HepG2 (cell line): Measurements from ENCODE around the gene TK2. TPM values are rescaled to one million over a fixed set of nuclear protein-coding genes. Genes with fewer than 3 reads are reported as not detected.

Experiments used
- ATF6 ChIP-seq: sonication (generic); formaldehyde crosslinking; conservative IDR thresholded peaks from 2 replicates; pipeline ENCODE4 v1.4.0; 2020; ENCODE audit warnings: missing genetic modification reagents
- GMEB2 ChIP-seq: IDR thresholded peaks from 2 replicates; pipeline ENCODE4 v1.6.1; 2016; ENCODE audit warnings: missing biosample characterization, missing genetic modification reagents, low read depth
- JUND ChIP-seq: sonication (generic); formaldehyde crosslinking; IDR thresholded peaks from 2 replicates; pipeline ENCODE4 v1.8.0; 2022; ENCODE audit warnings: mild to moderate bottlenecking, missing genetic modification reagents
- MAF1 ChIP-seq: sonication (generic); formaldehyde crosslinking; IDR thresholded peaks from 2 replicates; pipeline ENCODE4 v1.5.0; 2020; ENCODE audit warnings: missing genetic modification reagents, borderline replicate concordance
- MATR3 ChIP-seq: sonication (generic); formaldehyde crosslinking; IDR thresholded peaks from 2 replicates; pipeline ENCODE4 v1.4.0; 2020; ENCODE audit warnings: missing genetic modification reagents
- MNT ChIP-seq: fragments of 450-650 bp; IDR thresholded peaks from 2 replicates; pipeline ENCODE4 v1.6.1; 2016
- PAXIP1 ChIP-seq: sonication (generic); formaldehyde crosslinking; conservative IDR thresholded peaks from 2 replicates; pipeline ENCODE4 v1.4.0; 2020; ENCODE audit warnings: mild to moderate bottlenecking, missing genetic modification reagents, moderate library complexity
- PRMT3 ChIP-seq: sonication (generic); formaldehyde crosslinking; IDR thresholded peaks from 2 replicates; pipeline ENCODE4 v1.8.1; 2022; ENCODE audit warnings: low read depth, mild to moderate bottlenecking, moderate library complexity, missing genetic modification reagents, borderline replicate concordance
- THAP8 ChIP-seq: sonication (generic); formaldehyde crosslinking; IDR thresholded peaks from 2 replicates; pipeline ENCODE4 v1.5.1; 2020; ENCODE audit warnings: missing genetic modification reagents, mild to moderate bottlenecking, borderline replicate concordance
- ZBTB38 ChIP-seq: sonication (generic); formaldehyde crosslinking; IDR thresholded peaks from 2 replicates; pipeline ENCODE4 v1.5.1; 2020; ENCODE audit warnings: mild to moderate bottlenecking, missing genetic modification reagents
- ZKSCAN8 ChIP-seq: IDR thresholded peaks from 2 replicates; pipeline ENCODE4 v1.6.1; 2016; ENCODE audit warnings: borderline replicate concordance, missing genetic modification reagents, missing compliant biosample characterization
- ZNF160 ChIP-seq: sonication (generic); formaldehyde crosslinking; IDR thresholded peaks from 2 replicates; pipeline ENCODE4 v1.8.0; 2022; ENCODE audit warnings: mild to moderate bottlenecking, inconsistent platforms, missing genetic modification reagents
- ZNF317 ChIP-seq: sonication (generic); formaldehyde crosslinking; IDR thresholded peaks from 2 replicates; pipeline ENCODE4 v1.5.0; 2020; ENCODE audit warnings: mild to moderate bottlenecking, missing genetic modification reagents
- ZNF333 ChIP-seq: sonication (generic); formaldehyde crosslinking; IDR thresholded peaks from 2 replicates; pipeline ENCODE4 v1.4.0; 2020; ENCODE audit warnings: mild to moderate bottlenecking, missing genetic modification reagents, borderline replicate concordance
- ZNF512 ChIP-seq: sonication (generic); formaldehyde crosslinking; IDR thresholded peaks from 2 replicates; pipeline ENCODE4 v1.4.0; 2020; ENCODE audit warnings: mild to moderate bottlenecking, missing genetic modification reagents
- ZNF556 ChIP-seq: sonication (generic); formaldehyde crosslinking; IDR thresholded peaks from 2 replicates; pipeline ENCODE4 v1.4.0; 2020; ENCODE audit warnings: mild to moderate bottlenecking, missing genetic modification reagents, borderline replicate concordance
- ZNF674 ChIP-seq: sonication (generic); formaldehyde crosslinking; IDR thresholded peaks from 2 replicates; pipeline ENCODE4 v1.5.0; 2020; ENCODE audit warnings: low read depth, mild to moderate bottlenecking, missing genetic modification reagents
- polyA plus RNA-seq, 8 experiments: library from polyadenylated mRNA; depleted of rRNA in 3 of 8; stranded (reverse) in 7 of 8; unstranded in 1 of 8; fragments of >200 nt; fragmentation: Illumina TruSeq in 4 of 8; extraction: Trizol in 4 of 8; gene quantifications; 2 replicates each; pipeline versions ENCODE4 v1.2.1 to v1.2.3, GENCODE V29; 2011 to 2016; ENCODE audit warnings: low read depth in 4 of 8, missing spikeins in 1 of 8, mixed read lengths in 1 of 8; ENCODE audit not compliant: insufficient read depth in 1 of 8
- total RNA-seq, 5 experiments: library from RNA; depleted of rRNA; stranded (reverse); fragments of >200 nt; fragmentation: Illumina TruSeq; extraction: Trizol; gene quantifications; 2 replicates each; pipeline ENCODE4 v1.2.3, GENCODE V29; 2016; ENCODE audit warnings: low read depth in 1 of 5

The TK2 gene
- total and polyA plus RNA-seq, 2 of the 13 experiments (the other 11 are each of a cell fraction or from before 2014, with no cell fraction given) = 18.7 to 21.0 TPM

- TF ChIP-seq THAP8 (no peak; the same call in 1 of the 2 replicates), ZNF160 (CRISPR knock-in tag) (no peak; the same call in 1 of the 2 replicates), PAXIP1 (CRISPR knock-in tag) (peak; percentile 40), JUND (CRISPR knock-in tag) (no peak), GMEB2 (CRISPR knock-in tag) (no peak), PRMT3 (CRISPR knock-in tag) (peak; percentile 30; the same call in 1 of the 2 replicates), ZNF674 (peak; percentile 75; the same call in 1 of the 2 replicates), ZNF556 (CRISPR knock-in tag) (peak; percentile 34; the same call in 1 of the 2 replicates), MNT (no peak), ZNF512 (CRISPR knock-in tag) (no peak), MATR3 (CRISPR knock-in tag) (no peak), ATF6 (CRISPR knock-in tag) (no peak), ZNF317 (CRISPR knock-in tag) (no peak), ZKSCAN8 (CRISPR knock-in tag) (no peak), ZNF333 (CRISPR knock-in tag) (no peak), ZBTB38 (peak; percentile 99), MAF1 (no peak)
Measured at GRCh38 chr16:66549284-66550131, at the start of gene TK2 (continued).
